DMS114 treated with DMSO at 0.1 percent for 48 hours (cell line): ENCODE results near the gene SAFB2.

Experiments used
- DNase-seq: peaks from one replicate; lab custom pipeline; 2025; ENCODE audit not compliant: unreplicated experiment; lab: John Stamatoyannopoulos, UW

SAFB2 gene

DNA sequence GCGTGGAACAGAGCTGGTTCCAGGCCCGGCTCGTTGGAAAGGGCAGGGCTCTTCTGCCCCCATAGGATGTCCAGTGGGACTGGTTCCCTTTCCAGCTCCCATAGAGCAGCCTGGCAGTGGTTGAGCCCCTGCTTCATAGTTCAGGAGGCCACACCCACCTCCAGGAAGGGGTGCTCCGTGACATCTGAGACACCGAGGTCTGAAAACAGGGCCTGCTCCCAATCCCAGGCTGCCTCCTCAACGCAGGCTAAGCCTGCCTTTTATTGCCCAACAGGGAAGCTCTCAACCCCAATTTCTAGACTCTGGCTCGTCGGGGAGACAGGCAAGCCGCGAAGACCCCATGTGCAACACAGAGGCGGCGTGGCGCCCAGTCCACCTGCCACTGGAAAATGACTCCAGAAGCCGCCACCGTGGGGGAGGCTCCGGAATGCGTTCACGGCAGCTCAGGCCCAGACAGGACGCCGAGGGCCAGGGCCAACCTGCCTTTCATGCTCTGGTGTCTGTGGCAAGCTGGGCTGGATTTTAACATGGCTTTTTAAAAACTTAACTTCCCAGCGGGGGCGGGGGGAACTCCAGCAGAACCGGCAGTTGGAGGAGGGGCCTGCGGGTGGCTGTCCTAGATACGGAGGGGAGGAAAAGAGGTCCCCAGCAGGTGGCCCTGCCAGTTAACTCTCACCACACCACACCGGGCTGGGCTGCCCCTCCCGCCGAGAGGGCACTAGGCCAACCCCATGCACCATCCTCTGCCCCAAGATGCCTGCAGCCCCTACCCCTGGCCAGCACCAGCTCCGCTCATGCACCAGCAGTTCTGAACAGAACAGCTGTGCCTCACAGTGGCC lies 36.9 kb downstream of the SAFB2 start:
- no peak for DNase-seq

DNA sequence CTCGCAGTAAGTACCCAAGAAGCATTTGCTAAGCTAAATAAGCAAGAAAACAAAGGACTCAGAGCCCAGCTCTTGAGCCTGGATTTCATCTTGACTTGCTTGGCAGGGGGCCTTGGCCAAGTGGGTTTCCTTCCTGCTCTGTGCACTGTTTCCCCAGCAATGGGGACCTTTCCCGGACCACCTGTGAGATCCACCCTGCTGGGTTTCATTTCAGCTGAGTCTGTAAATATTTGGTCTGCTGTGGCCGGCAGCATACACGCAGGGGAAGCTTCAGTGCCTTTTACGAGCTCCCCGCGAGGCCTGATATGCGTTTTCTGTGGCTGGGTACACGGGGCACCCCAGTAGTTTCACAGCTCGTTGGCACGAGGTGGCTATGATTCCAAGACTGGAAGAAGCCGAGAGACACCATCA lies 42.4 kb downstream of the SAFB2 start:
- no peak for DNase-seq

DNA sequence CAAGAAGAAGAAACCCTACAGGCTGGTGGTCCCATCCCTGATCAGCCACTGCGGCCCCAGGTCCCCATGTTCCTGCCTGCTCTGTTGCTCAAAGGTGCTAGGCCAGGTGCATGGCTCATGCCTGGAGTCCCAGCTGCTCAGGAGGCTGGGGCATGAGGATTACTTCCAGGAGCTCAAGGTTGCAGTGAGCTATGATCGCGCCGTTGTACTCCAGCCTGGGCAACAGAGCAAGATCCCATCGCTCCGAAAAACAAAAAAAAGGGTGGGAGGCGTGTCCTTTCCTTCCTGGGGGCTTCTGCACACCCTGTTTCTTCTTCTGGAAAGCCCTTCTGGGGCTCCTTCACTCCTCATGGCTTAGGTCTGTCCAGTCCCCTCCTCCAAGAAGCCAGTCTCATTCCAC lies 42.9 kb downstream of the SAFB2 start:
- DNase-seq, result no peak

DNA sequence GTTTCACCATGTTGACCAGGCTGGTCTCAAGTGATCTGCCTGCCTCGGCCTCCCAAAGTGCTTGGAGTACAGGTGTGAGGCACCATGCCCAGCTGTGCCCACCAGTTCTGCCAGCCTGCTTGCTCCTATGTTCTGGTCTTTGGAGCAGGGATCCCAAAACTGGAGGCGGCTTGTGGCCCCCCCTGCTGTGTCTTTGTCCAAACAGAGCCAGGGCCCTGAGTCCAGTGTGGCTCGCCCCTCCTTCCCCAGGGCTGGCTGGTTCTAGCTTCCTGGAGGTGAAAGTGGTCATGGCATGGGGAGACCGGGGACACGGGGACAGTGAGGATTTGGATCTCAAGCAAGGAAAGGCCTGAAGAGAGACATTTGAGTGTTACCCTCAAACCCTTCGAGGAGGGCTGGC lies 43.3 kb downstream of the SAFB2 start:
- DNase-seq, result no peak

DNA sequence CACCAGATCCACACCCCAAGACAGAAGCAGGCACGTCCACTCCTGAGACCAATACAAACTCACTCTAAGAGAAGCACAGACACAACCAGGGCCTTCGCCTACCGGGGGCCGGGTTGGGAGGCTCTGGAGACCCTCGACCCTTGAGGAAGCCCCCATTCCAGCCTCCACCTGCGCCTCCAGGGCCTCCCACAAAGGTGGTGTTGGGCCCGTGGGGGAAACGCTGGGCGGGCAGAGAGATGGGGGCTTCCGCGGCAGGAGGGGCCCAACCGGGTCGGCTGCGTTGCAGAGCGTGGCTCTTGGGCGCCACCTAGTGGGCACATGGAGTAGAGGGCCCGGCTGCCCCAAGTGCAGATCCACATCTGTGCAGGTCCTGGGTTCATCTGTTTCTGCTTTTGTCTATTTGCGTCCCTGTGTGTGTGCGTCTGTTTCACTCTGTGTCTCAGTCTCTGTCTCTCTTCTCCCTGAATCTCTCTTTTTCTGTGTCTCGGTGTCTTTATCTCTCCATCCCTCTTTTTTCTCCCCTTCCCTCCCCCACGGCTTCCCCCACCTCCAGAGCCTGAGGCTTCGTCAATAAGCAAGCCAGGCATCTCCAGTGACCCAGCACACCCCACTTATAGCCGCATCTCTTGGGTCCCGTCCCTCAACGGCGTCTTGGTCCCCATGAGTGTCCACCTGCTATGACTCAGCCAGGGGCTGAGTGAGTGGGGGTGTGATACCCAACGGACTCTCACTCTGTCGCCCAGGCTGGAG lies 44.3 kb downstream of the SAFB2 start:
- peak; percentile 27 for DNase-seq

DNA sequence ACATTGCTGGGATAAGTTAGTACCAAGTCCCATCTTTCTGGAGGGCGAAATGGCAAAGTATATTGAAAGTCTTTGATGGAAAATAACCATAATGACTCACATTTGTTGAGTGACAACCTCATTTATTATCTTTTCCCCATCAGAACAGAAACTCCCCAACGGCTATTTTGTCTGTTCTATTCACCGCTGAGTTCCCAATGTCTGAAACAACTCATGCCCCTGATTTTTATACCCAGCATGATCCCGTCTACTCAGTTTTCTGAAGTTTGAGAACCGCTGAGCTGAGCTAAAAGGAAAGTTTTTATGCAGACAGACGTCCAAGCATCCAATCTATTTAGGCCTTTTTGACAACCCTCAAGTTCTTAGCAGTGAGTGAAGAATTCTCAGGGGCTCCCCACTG lies 47.0 kb downstream of the SAFB2 start:
- no peak for DNase-seq

DNA sequence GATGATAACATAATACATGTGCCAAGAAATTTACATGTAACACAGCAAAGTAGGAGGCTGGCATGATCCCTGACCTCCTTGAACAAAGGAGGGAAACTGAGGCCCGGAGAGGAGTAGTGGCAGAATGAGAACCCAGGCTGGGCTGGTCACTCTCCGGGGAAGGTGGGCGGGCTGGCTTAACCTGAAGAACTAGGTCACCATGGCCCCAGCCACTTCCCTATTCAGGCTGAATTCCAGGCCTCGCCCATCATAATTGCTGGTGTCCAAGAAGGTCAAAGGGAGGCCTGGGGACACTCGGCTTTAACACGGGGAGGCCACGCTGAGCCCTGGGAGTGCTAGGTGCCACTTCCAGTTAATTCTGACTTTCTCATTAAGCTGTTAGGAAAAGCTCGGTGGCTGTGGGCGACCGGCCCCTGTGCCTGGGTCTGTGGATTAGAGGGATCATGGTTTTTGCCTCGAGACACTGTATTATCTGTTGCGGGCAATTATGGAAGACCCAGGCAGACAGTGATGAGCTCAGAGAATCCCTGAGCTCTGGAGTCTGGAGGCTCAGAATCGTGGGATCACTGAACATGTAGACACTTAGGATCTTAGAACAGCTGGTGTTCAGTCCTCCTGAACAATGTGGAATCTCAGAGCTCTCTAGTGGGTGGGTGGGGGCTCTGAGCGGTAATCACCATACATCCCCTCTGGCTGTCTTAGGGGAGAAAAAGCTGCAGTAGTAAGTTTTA lies 49.9 kb downstream of the SAFB2 start:
- DNase-seq, result no peak

DNA sequence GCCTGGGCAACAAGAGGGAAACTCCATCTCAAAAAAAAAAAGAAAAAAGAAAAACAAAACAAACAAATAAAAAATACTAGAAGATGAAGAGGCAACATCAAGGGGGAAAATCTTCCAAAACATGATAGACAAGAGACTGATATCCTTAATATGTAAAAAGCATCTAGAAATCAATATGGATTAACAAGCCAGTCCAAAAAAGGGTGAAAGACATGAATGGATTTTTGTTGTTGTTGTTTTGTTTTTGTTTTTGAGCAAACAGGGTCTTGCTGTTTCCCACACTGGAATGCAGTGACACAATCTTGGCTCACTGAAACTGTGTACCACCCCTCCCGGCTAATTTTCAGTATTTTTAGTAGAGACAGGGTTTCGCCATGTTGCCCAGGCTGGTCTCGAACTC lies 50.8 kb downstream of the SAFB2 start:
- no peak for DNase-seq

DNA sequence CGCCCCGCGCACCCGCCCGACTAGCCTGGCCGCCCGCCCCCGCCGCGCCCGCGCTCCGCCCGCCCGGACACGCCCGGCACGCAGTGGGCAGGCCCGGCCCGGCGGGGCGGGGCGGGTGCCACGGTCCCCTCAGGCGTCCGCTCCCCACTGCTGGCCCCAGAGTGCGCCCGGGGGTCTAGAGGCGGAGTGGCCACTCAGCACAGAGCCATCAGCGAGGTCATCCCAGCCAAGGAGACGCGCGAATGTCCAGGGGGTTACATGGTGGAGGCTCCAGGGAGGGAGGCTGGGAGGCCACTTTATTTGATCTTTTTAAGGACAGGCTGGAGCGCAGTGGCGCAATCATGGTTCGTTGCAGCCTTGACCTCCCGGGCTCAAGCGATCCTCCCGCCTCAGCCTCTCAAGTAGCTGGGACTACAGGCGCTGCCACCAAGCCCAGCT lies 54.6 kb downstream of the SAFB2 start:
- no peak for DNase-seq

DNA sequence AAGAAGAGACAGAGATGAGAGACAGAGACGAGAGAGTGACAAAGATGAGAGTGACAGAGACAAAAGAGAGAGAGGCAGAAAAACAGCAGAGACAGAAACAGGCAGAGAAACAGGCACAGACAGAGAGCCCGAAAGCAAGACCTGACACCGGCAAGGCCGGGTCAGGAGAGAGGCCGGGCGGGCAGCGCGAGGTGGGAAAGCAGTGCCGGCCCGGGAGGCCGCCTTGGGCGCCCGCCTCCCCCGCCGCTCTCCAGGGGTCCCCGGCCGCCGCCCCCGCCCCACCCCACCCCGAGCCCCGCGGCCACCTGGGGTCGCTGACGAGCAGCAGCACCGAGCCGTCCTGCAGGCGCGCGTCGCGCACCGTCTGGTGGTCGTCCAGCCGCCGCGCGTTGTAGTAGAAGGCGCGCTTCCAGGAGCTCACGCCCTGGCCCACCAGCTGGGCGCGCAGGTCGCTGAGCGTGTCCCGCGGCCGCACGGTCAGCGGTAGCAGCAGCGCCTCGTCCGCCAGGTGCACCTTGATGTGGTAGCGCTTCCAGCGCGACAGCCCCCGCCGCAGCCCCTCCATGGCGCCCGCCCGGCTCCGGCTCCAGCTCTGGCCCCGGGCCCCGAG lies 55.1 kb downstream of the SAFB2 start, which contains the start of gene TINCR:
TINCR (minus strand) TSS at position 594 of the 610 bp plus-strand sequence.
- no peak for DNase-seq

DNA sequence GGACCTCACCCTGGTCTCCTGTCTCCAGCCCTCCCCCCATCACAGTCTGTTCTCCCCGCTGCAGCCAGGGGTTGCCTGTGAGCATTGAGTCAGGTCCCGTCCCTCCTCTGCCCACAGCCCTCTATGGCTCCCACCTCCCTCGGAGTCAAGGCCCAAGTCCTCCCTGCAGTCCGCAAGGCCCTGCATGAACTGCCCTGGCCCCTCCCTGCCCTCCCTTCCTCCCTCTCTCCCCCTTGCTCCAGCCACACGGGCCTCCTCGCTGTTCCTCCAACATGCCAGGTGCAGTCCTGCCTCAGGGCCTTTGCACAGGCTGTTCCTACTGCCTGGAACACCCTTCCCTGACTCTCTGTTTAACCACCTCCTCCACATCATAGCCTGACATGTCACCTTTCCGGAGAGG lies 57.6 kb downstream of the SAFB2 start:
- no peak for DNase-seq

DNA sequence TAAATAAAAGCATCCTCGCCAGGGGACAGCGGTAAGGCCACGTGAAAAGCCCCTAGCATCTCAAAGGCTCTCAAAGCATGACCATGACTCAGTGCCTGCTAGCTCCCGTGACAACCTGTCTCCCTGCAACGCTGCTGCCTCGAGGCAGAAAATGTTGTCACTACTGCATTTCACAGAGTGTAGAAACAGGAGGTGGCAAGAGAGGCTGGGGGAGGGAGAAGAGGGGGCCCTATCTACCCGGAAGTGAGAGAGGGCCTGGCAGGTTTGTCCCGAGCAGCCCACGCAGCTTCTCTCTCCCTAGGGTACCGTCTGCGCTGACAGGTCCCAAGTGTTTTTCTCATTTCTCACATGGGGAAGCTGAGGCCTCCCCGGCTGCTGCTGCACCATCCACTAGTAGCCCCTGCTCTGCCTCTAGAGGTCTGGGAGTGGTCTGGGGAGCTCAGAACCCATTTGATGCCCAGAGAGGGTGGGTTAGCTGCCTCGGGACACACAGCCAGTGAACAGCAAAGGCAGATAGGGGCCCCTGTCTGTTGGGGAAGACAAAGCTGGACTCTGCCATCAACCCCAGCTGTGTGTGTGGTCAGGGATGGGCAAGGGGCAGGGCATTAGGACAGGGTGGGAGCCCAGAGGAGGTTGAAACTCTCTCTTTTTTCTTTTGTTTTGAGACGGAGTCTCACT lies 58.5 kb downstream of the SAFB2 start:
- no peak for DNase-seq

DNA sequence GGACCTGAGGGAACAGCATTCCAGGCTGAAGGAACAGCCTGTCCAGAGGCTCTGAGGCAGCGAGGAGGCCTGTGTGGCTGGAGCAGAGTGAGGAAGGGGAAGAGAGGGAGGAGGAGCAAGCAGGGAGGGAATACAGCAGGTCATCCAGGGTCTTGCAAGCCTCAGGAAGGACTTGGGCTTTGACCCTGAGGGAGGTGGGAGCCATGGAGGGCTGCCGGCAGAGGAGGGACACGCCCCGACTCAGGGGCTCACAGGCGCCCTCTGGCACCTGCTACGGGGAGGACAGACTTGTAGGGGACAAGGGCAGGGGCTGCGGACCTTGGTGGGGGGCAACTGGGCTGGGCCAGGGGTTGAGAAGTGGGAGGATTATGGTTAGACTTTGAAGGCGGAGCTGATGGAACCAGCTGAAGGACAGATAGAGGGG lies 59.6 kb downstream of the SAFB2 start:
- no peak for DNase-seq

DNA sequence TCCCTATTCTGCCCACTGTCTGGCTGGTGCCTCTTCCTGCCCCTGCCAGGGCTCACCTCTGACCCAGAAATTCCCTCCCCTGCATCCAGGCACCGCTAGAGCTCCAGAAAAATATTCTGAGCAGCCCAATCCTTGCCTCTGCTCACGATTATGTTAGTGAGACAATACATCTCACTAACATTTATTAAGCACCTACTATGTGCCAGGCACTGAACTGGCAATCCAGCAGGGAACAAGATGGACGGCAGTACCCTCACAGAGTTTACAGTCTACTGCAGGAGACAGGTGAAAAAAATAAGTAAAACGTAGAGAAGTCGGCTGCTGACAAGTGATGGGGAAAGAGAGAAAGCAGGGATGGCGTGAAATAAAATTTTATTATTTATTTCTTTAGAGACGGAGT lies 60.3 kb downstream of the SAFB2 start:
- DNase-seq, result no peak

DNA sequence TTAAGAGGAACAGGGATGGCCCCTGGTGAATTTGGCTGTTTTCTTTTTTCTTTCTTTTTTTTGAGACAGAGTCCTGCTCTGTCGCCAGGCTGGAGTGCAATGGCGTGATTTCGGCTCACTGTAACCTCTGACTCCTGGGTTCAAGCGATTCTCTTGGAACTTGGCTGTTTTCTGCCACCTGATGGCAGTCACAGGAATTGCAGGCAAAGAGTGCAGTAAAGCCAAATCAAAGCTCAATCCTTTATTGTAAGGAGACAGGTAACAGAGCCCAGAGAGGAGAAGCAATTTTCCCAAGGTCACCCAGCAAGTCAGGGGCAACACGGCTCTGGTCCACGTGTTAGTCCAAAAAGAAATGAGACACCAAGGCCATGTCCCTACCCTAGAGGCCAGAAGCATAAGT lies 61.0 kb downstream of the SAFB2 start:
- DNase-seq, result no peak

DNA sequence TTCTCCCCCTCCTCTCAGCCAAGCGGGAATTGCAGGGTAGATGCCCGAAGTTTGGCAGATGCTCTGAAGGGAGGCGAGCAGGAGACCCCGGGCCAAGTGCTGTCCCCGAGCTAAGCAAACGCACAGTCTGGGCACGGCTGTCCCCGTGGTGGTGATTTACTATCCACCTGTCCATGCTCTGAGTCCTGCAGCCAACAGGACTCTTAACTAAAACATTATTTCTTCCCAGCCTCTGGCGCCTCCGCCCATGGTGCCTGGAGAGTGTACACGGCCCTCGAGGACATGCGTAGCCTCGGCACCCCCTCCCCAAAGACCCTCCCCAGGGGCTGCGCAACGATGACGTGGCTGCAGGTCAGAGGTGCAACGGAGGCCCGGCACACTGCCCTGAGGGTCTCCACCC lies 62.4 kb downstream of the SAFB2 start:
- no peak for DNase-seq

DNA sequence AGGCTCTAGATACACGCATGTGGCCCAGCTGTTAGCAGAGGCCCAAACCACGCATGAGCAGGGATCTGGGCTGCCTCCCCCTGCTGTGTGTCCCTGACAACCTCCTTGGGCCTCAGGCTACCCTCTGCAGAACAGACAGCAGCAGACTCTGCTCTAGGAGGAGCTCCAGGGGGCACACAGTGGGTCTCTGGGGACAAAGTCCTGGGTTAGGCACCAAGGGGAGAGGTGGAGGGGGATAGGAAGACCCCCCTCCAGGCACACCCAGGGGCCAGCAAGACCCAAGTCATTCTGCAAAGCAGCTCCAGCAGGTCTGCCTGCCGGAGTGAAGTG lies 62.8 kb downstream of the SAFB2 start:
- no peak for DNase-seq

DNA sequence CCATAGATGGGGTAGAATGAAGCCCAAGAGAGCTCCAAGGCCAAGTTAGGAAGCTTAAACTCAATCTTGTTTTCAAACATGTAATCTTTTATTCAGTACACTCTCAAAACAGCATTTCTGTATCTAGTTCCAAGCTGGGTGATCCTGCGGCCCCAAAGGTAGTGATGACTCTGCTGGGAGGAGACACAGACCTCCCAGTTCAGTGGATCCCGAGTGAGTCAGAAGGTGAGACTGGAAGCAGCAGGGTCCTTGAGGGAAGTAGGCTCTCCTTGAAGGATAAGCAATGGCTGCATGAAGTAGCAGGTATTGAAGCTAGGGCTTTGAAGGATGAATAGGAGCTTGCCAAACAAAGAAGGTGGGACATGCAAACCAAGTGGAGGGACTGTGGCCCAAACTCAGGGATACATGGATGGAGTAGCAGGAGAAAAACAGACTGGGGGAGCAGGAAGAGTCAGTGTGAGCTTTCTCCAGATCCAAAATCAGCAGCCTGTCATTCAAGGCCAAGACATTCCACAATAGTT lies 64.4 kb downstream of the SAFB2 start:
- no peak for DNase-seq

DNA sequence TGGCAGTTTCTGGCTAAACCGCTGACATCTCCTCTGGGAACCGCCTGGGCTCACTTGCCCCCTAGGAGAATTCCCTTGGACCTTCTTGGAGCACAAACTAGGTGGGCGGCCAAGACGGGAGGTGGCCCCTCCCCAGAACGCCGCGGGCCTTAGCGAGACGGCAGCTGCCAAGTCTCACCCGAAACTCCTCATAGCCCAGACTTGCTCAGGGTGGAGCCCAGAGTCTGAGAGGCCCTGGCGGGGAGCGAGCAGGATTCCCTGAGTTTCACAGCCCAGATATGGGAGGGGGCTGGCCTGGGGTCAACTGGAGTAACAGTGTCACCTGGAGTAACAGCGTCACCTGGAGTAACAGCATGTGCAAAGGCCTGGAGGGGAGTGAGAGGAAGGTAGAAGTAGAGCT lies 64.9 kb downstream of the SAFB2 start:
- DNase-seq, result no peak

DNA sequence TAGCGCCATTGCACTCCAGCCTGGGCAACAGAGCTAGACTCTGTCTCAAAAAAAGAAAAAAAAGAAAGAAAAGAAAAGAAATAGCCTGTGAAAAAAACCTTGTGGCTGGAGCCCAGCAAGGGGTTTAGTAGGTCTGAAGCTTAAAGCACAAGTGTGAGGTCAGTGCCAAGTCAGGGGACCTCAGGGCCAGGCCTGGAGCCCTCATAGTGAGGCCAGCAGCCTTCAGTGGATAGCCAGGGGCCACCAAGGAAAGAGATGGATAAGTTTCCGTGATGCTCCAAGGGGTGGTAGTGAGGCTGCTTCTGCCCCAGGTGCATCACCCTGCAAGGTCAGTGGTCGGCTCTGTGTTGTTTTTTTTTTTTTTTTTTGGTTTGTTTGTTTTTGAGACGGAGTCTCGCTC lies 67.7 kb downstream of the SAFB2 start:
- no peak for DNase-seq

DNA sequence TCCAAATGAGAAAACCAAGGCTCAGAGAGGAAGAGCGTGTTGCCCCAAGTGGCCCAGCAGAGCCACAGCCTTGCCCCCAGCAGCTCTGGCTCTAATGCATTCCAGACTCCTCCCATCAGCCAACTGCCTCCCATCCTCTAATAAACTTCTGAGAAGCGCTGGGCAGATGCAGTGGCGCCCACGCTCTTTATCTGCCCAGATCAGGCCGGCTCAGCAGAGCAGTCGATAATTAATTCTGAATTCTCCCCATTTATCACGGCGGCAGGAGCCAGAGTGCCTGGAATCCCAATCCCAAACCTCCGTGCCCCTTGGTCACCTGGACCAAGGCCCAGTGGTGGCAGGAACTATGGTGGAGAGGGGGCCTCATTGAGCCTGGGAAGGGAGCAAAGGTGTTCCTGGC lies 68.7 kb downstream of the SAFB2 start:
- no peak for DNase-seq
